GM21717 (cell line): ENCODE results near the gene MOGAT3.

Source experiments
- ATAC-seq: cut with Tn5 transposase; IDR thresholded peaks from one replicate; pipeline ENCODE4 v1.9.1; 2021; ENCODE audit warnings: mild to moderate bottlenecking, moderate library complexity; ENCODE audit not compliant: unreplicated experiment

Gene MOGAT3

GRCh38 chr7:101234636-101235035 is 33.8 kb upstream of the MOGAT3 start:
- ATAC-seq, result no peak

DNA sequence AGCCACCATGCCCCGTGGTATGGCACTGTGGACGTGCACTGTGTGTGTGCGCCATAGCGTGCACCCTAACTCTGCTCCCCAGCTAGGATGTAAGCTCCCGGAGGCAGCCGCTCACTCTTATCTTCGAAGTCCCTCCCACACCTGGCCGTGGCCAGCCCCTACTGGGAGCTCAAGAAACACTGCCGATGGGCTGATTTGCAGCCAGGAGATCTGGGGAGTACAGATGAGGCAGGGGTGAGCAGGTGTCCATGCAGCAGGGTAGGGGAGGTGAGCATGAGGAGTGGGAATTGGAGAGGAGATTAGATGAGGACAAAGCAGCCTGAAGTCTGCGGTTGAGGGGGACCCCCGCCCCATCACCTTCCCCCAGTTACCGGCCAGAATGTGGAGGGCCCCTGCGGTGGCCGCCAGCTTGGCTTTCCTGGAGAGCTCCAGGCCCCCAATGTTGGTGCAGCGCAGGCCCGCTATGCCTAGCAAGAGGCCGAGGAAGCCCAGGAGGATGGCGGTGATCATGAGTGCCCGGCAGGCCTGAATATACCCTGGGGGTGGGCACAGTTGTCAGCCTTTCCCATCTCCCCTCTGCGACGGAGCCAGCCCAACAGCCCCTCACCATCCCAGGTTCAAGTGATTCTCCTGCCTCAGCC is 33.2 kb upstream of the MOGAT3 start:
- ATAC-seq, result no peak

GRCh38 chr7:101232141-101232850 is 31.5 kb upstream of the MOGAT3 start:
- no peak for ATAC-seq

DNA sequence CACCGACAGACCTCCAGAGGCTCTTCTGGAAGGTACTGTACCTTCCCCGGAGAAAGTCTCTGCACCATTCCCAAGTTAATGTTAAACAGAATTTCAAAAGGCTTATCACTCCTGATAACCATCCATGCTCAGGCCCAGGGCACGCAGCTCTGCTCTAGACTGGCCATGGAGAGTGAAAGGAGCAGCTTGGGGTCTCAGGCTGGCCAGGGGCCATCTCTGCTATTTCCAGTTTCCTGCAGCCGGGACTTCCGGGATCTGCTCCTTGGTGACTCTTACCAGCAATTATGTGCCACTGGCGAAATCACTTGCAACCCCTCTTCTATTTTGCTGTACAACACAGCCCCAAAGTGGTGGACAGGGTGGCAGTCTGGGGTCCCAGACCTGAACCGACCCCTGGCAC is 30.8 kb upstream of the MOGAT3 start:
- no peak for ATAC-seq

GRCh38 chr7:101226721-101227120 is 25.9 kb upstream of the MOGAT3 start:
- ATAC-seq, result no peak

GRCh38 chr7:101225650-101226049 is 24.8 kb upstream of the MOGAT3 start:
- no peak for ATAC-seq

GRCh38 chr7:101223528-101223927 is 22.7 kb upstream of the MOGAT3 start:
- ATAC-seq, result no peak

- ATAC-seq, result no peak
Measured at GRCh38 chr7:101222275-101222830, 21.5 kb upstream of the MOGAT3 start.

DNA sequence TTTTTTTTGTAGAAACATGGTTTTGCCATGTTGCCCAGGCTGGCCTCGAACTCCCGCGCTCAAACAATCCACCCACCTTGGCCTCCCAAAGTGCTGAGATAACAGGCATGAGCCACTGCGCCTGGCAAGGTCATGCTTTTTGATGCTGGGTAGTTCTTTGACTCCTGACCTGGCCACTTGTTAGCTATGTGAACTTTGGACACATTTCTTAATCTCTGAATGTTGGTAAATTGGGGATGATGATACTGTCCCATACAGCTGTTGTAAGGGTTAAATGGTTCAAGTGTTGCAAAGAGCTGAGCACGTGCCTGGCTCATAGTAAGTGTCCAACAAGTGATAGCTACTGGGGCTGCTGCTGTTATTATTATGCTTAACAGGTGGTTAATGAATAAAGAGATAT is 19.5 kb upstream of the MOGAT3 start:
- ATAC-seq, result no peak

- ATAC-seq, result peak; percentile 6
Measured at GRCh38 chr7:101218236-101219125, 17.6 kb upstream of the MOGAT3 start.

DNA sequence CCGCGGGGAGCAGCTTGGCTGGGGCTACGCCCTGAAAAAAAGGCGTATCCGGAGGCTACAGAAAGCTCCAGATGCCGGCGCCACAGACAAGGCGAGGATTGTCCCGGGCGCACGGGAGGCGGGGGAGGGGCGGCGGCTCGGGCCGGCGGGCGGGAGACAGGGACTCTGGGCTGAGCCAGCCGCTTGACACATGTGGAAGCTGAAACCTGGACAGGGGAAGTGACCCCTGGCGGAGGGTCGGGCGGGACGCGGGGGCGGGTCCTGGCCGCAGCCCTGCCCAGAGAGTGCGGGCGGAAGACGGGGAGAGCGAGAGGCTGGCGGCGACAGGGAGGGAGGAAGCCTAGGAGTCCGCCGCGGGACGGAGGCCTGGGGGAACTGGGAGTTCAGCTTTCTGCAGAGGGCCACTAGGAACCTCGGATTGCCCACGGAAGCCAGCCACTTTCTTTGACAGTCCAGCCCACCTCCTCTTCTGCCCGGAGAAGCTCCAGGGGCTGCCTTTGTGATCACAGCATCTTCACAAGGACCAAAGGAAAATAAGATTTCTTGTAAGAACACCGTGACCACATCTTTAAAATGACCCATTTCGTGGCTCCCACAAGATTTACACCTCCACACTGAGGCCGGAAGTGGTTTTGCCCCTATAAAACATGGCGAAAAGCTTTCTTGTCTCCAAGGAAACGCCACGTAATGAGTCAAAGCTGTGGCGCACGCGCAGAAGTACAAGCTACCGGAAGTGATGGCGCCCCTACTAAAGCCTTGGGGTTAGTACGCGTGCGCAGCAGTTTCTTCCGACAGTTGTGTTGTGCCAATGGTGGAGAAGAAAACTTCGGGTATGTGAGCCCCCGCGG is 16.8 kb upstream of the MOGAT3 start, which contains the start of the genes PLOD3 and ZNHIT1:
Gene PLOD3 (minus strand): TSS at position 194 of the 848 bp plus-strand sequence. CDS start 307 bp downstream, outside the sequence.
Gene ZNHIT1 (plus strand): TSS at position 778 of the 848 bp plus-strand sequence. CDS start 31 bp downstream, at position 809.
- ATAC-seq, result peak; percentile 62

- peak; percentile 13 for ATAC-seq
Measured at GRCh38 chr7:101216860-101217387, 16.1 kb upstream of the MOGAT3 start.

- ATAC-seq, result no peak
Measured at GRCh38 chr7:101216001-101216859, 15.4 kb upstream of the MOGAT3 start.

GRCh38 chr7:101212014-101212413 is 11.2 kb upstream of the MOGAT3 start:
- no peak for ATAC-seq

DNA sequence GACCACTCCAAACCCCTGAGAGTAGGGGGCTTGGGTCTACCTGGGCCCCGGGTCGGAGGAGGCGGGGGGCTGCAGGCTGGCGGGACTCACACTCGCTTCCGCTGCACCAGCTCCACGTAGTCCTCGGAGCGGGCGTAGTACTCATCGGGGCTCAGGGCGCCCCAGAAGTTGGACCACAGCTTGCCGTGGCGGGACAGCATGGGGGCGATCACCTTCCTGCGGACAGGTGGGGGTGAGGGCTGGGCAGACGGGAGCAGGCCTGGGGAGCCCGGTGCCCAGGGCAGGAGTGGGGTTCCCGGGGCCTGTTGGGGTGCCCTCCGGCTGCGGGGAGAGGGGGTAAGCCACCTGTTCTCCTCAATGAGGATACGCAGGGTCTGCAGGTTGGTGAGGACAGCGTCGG is 10.7 kb upstream of the MOGAT3 start:
- ATAC-seq, result no peak

DNA sequence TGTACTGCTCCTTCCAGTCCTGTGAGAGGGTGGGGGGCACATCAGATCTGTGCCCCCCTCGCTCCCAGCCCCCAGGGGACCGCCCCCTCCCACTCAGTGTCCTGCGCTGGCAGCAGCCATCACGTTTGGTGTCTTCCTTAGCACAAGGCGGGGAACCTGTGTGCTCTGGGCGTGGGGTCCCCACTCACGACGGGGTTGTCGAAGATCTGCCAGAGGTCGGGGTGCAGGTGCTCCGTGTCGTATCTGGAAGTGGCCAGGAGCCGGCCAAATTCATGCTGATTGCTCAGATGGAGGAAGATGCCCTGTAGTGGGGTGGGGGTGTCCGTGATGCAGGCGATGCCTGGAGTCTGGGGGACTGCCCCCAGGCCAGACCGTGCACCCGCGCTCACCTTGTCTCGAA is 9.3 kb upstream of the MOGAT3 start:
- no peak for ATAC-seq

DNA sequence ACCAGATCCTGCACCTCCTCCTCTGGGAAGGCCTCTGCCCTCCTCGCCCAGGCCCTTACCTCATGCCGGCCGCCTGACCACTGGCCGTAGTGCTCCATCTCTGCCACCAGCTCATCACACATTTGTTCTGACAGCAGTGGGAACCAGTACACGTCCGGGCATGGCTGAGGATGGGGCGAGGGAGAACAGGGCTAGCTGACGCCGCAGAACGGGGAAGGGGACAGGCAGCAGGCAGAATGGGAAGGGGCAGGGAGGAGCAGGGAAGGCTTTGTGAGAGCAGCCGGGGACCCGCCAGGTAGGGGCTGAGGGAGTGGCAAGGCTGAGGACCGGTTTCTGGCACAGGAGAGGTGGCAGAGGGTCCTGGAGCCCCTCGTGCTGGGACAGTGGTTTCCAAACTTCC is 8.0 kb upstream of the MOGAT3 start:
- ATAC-seq, result no peak

DNA sequence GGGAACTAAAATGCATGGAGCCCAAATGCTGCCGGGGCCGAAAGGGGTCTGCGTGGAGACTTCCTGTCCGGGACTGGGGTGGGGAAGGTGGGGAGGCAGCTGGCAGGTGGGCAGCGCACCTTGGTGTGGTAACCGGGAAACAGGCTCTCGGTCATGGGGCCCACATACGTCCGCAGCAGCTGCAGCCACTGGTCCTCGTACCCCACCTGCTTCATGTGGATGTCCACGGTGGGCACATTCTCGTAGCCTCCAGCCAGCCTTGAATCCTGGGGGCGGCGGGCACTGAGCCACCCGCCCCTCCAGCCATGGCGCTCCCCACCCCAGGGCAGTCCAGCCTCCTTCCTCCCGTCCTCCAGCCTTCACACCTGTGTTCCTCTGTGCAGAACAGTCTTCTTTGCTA is 6.6 kb upstream of the MOGAT3 start:
- no peak for ATAC-seq

DNA sequence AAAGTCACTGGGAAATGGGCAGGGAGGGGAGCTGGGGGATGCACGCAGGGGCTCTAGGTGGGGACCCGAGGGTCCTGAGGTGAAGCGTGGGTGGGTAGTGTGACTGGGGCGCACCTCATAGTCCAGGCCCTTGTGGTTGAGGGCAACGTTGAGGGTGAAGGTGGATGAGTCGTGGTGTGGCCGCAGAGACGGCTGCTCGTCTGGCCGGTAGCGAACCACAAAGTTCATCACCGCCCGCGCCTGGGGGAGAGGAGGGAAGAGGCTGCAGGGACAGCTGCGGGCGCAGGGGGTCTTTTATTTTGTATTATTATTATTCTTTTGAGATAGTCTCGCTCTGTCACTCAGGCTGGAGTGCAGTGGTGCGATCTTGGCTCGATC is 5.8 kb upstream of the MOGAT3 start:
- no peak for ATAC-seq
